Measurements from ENCODE around the gene DDX42. TPM values are rescaled to one million over a fixed set of nuclear protein-coding genes. Genes with fewer than 3 reads are reported as not detected.
A peak's percentile ranks its signal among the peaks of the same experiment; 100 is the strongest.

The DDX42 gene
- 185 TPM for total RNA-seq

GRCh38 chr17:63774141-63774968, at the start of gene DDX42:
Gene DDX42, plus strand, starts transcription at chr17:63774170. Its CDS starts 12,880 bp downstream, at chr17:63787050.
- DNase-seq (ENCODE audit: low spot score), result peak; percentile 93

- DNase-seq (ENCODE audit: low spot score), result no peak
Measured at GRCh38 chr17:63735691-63736090, 38.3 kb upstream of the DDX42 start.

- no peak for DNase-seq (ENCODE audit: low spot score)
Measured at GRCh38 chr17:63740464-63741142, 33.4 kb upstream of the DDX42 start.

GRCh38 chr17:63741143-63741407, 32.9 kb upstream of the DDX42 start:
- DNase-seq (ENCODE audit: low spot score), result no peak

- DNase-seq (ENCODE audit: low spot score), result peak; percentile 99
Measured at GRCh38 chr17:63741408-63742173, 32.4 kb upstream of the DDX42 start, which contains the start of gene STRADA. Gene STRADA, minus strand, starts transcription at chr17:63741799. Its CDS starts 13,430 bp downstream, at chr17:63728369.

GRCh38 chr17:63751806-63752205, 22.2 kb upstream of the DDX42 start:
- no peak for DNase-seq (ENCODE audit: low spot score)

GRCh38 chr17:63752707-63753106, 21.3 kb upstream of the DDX42 start:
- no peak for DNase-seq (ENCODE audit: low spot score)

GRCh38 chr17:63753215-63753614, 20.8 kb upstream of the DDX42 start:
- no peak for DNase-seq (ENCODE audit: low spot score)

- no peak for DNase-seq (ENCODE audit: low spot score)
Measured at GRCh38 chr17:63754046-63754445, 19.9 kb upstream of the DDX42 start.

GRCh38 chr17:63758428-63758827, 15.5 kb upstream of the DDX42 start:
- DNase-seq (ENCODE audit: low spot score), result no peak

- DNase-seq (ENCODE audit: low spot score), result no peak
Measured at GRCh38 chr17:63760771-63761539, 13.0 kb upstream of the DDX42 start.

- no peak for DNase-seq (ENCODE audit: low spot score)
Measured at GRCh38 chr17:63762161-63763078, 11.6 kb upstream of the DDX42 start.

- no peak for DNase-seq (ENCODE audit: low spot score)
Measured at GRCh38 chr17:63764716-63765115, 9.3 kb upstream of the DDX42 start.

GRCh38 chr17:63766754-63767153, 7.2 kb upstream of the DDX42 start:
- no peak for DNase-seq (ENCODE audit: low spot score)

GRCh38 chr17:63768433-63768832, 5.5 kb upstream of the DDX42 start:
- DNase-seq (ENCODE audit: low spot score), result no peak

- DNase-seq (ENCODE audit: low spot score), result no peak
Measured at GRCh38 chr17:63772801-63773271, 1.1 kb upstream of the DDX42 start.

GRCh38 chr17:63773272-63774140, 464 bp upstream of the DDX42 start, which contains the start of gene CCDC47:
Gene CCDC47, minus strand, starts transcription at chr17:63773597. Its CDS starts 7,422 bp downstream, at chr17:63766175.
- peak; percentile 99 for DNase-seq (ENCODE audit: low spot score)

- DNase-seq (ENCODE audit: low spot score), result no peak
Measured at GRCh38 chr17:63774969-63775265, 947 bp downstream of the DDX42 start.

- no peak for DNase-seq (ENCODE audit: low spot score)
Measured at GRCh38 chr17:63775420-63775819, 1.4 kb downstream of the DDX42 start.

GRCh38 chr17:63780507-63780906, 6.5 kb downstream of the DDX42 start:
- no peak for DNase-seq (ENCODE audit: low spot score)
